ENCODE data around the gene UVSSA. TPM values are rescaled to one million over a fixed set of nuclear protein-coding genes. Genes with fewer than 3 reads are reported as not detected.
A peak's percentile ranks its signal among the peaks of the same experiment; 100 is the strongest.

Gene UVSSA
- total and polyA plus RNA-seq, 2 donors (not counting 1 experiment from before 2014, with no cell fraction given): 4.6 to 7.6 TPM

- peak; percentile 35 to 39 for DNase-seq (ENCODE audit: low read depth in 2 of 2)
- Histone ChIP-seq H3K27me3 (ENCODE audit: control insufficient read depth, insufficient read depth, low read length) (peaks cover 27% of the 10 kb centered on the region), H4K20me1 (ENCODE audit: control insufficient read depth, extremely low read depth, insufficient read depth, low read length) (no peaks in the 10 kb centered on the region), H2AFZ (ENCODE audit: low read length) (no peak overlapping the region), H3K4me1 (ENCODE audit: control insufficient read depth, extremely low read depth, insufficient read depth, low read length) (no peaks in the 10 kb centered on the region), H3K36me3 (ENCODE audit: control insufficient read depth, insufficient read depth, low read length) (no peaks in the 10 kb centered on the region), H3K4me2 (ENCODE audit: extremely low read depth, insufficient read depth, low read length) (no peak overlapping the region), H3K27ac (ENCODE audit: insufficient read depth, low read length) (no peak overlapping the region), H3K9me3 (ENCODE audit: control insufficient read depth, insufficient read depth, low read depth, low read length) (no peaks in the 10 kb centered on the region), H3K79me2 (ENCODE audit: control insufficient read depth, insufficient read depth, low read length) (no peaks in the 10 kb centered on the region), H3K4me3 (replicated peaks in 1 of 4; ENCODE audit: control extremely low read depth in 1 of 4, insufficient read depth in 1 of 4, low read depth in 3 of 4, low read length in 4 of 4) (no peak overlapping the region), H3K9ac (ENCODE audit: insufficient read depth, low read length) (no peak overlapping the region)
- TF ChIP-seq CTCF (conservative IDR thresholded peaks at IDR 0.05 in 1 of 2, IDR thresholded peaks at IDR 0.05 in 1 of 2; ENCODE audit: low read depth in 1 of 2, low read length in 2 of 2): no peak
- TF ChIP-seq EZH2 (IDR thresholded peaks at IDR 0.05; ENCODE audit: low read length, missing control alignments): no peak
Measured at GRCh38 chr4:1410491-1411325, 63.7 kb downstream of the UVSSA start.

GRCh38 chr4:1411436-1412375, 64.7 kb downstream of the UVSSA start:
- H3K9me3 ChIP-seq (ENCODE audit: control insufficient read depth, insufficient read depth, low read depth, low read length): no peaks in the 10 kb centered on the region
- no peaks in the 10 kb centered on the region for H3K36me3 ChIP-seq (ENCODE audit: control insufficient read depth, insufficient read depth, low read length)
- TF ChIP-seq CTCF (conservative IDR thresholded peaks at IDR 0.05 in 1 of 2, IDR thresholded peaks at IDR 0.05 in 1 of 2; ENCODE audit: low read depth in 1 of 2, low read length in 2 of 2) (no peak), EZH2 (IDR thresholded peaks at IDR 0.05; ENCODE audit: low read length, missing control alignments) (no peak)
- H3K4me1 ChIP-seq (ENCODE audit: control insufficient read depth, extremely low read depth, insufficient read depth, low read length): no peaks in the 10 kb centered on the region
- no peak overlapping the region for H2AFZ ChIP-seq (ENCODE audit: low read length)
- H3K79me2 ChIP-seq (ENCODE audit: control insufficient read depth, insufficient read depth, low read length): no peaks in the 10 kb centered on the region
- no peak for DNase-seq (ENCODE audit: low read depth in 2 of 2)
- H3K9ac ChIP-seq (ENCODE audit: insufficient read depth, low read length): no peak overlapping the region
- H3K4me3 ChIP-seq (replicated peaks in 1 of 4; ENCODE audit: control extremely low read depth in 1 of 4, insufficient read depth in 1 of 4, low read depth in 3 of 4, low read length in 4 of 4): no peak overlapping the region
- no peak overlapping the region for H3K4me2 ChIP-seq (ENCODE audit: extremely low read depth, insufficient read depth, low read length)
- peaks cover 22% of the 10 kb centered on the region for H3K27me3 ChIP-seq (ENCODE audit: control insufficient read depth, insufficient read depth, low read length)
- no peak overlapping the region for H3K27ac ChIP-seq (ENCODE audit: insufficient read depth, low read length)
- no peaks in the 10 kb centered on the region for H4K20me1 ChIP-seq (ENCODE audit: control insufficient read depth, extremely low read depth, insufficient read depth, low read length)

All from fibroblast of lung (primary cell).